Smooth muscle cell (in vitro differentiated cells): ENCODE measurements around the gene HOXA13. TPM values are rescaled to one million over a fixed set of nuclear protein-coding genes. Genes with fewer than 3 reads are reported as not detected.

ENCODE experiments used
- DNase-seq: peaks from one replicate; lab custom pipeline; 2025; ENCODE audit not compliant: unreplicated experiment; lab: John Stamatoyannopoulos, UW
- H2AFZ ChIP-seq: fragments of 200-600 bp; sonication (generic); 2 replicates; pipeline ENCODE4 v1.6.0; 2016; ENCODE audit warnings: antibody characterized with exemption, low read depth, mild to moderate bottlenecking
- H3F3A ChIP-seq: fragments of 200-600 bp; sonication (generic); 2 replicates; pipeline ENCODE4 v1.6.0; 2017; ENCODE audit warnings: antibody characterized with exemption, low read depth
- H3K27ac ChIP-seq: fragments of 200-600 bp; sonication (generic); 2 replicates; pipeline ENCODE4 v1.5.1; 2016; ENCODE audit warnings: low read depth, mild to moderate bottlenecking
- H3K27me3 ChIP-seq: fragments of 200-600 bp; sonication (generic); 2 replicates; pipeline ENCODE4 v1.6.1; 2016; ENCODE audit warnings: low read depth, mild to moderate bottlenecking
- H3K36me3 ChIP-seq: fragments of 200-600 bp; sonication (generic); 2 replicates; pipeline ENCODE4 v1.5.1; 2016; ENCODE audit warnings: low read depth
- H3K4me1 ChIP-seq: fragments of 200-600 bp; sonication (generic); 2 replicates; pipeline ENCODE4 v1.5.1; 2016; ENCODE audit warnings: low read depth
- H3K4me2 ChIP-seq: fragments of 200-600 bp; sonication (generic); 2 replicates; pipeline ENCODE4 v1.6.0; 2016; ENCODE audit warnings: mild to moderate bottlenecking
- H3K4me3 ChIP-seq: fragments of 200-600 bp; sonication (generic); 2 replicates; pipeline ENCODE4 v1.5.1; 2016; ENCODE audit warnings: mild to moderate bottlenecking
- H3K79me2 ChIP-seq: fragments of 200-600 bp; sonication (generic); 2 replicates; pipeline ENCODE4 v1.6.0; 2016; ENCODE audit warnings: low read depth, mild to moderate bottlenecking
- H3K9ac ChIP-seq: fragments of 200-600 bp; sonication (generic); 2 replicates; pipeline ENCODE4 v1.6.0; 2016; ENCODE audit warnings: low read depth
- H3K9me3 ChIP-seq: fragments of 200-600 bp; sonication (generic); replicated peaks from 2 replicates; pipeline ENCODE4 v1.5.1; 2016; ENCODE audit warnings: low read depth
- H4K20me1 ChIP-seq: fragments of 200-600 bp; sonication (generic); 2 replicates; pipeline ENCODE4 v1.6.0; 2016; ENCODE audit warnings: low read depth
- WGBS: methylation state at CpG from one replicate; pipeline ENCODE4 v1.1.7; 2016; ENCODE audit warnings: low lambda C conversion rate; 5-methylcytosine and 5-hydroxymethylcytosine counted together
- polyA plus RNA-seq: library from polyadenylated mRNA; unstranded; fragments of >200 nt; fragmentation: Nextera tagmentation; extraction: Ambion mirVana; gene quantifications from 2 replicates; pipeline ENCODE4 v1.2.1, GENCODE V29; 2016
- total RNA-seq: library from RNA; depleted of rRNA; stranded (reverse); fragments of >200 nt; gene quantifications from 2 replicates; pipeline ENCODE4 v1.2.3, GENCODE V29; 2014
- TF ChIP-seq, protein P1 (sequence below): fragments of 200-600 bp; sonication (generic); IDR thresholded peaks from 2 replicates; pipeline ENCODE4 v1.5.1; 2017; ENCODE audit warnings: borderline replicate concordance, mild to moderate bottlenecking, antibody characterized with exemption; ENCODE audit not compliant: insufficient read depth, poor library complexity, severe bottlenecking

The HOXA13 gene
- total and polyA plus RNA-seq, 2 experiments from 2014 or later, result 10.0 to 14.2 TPM

DNA sequence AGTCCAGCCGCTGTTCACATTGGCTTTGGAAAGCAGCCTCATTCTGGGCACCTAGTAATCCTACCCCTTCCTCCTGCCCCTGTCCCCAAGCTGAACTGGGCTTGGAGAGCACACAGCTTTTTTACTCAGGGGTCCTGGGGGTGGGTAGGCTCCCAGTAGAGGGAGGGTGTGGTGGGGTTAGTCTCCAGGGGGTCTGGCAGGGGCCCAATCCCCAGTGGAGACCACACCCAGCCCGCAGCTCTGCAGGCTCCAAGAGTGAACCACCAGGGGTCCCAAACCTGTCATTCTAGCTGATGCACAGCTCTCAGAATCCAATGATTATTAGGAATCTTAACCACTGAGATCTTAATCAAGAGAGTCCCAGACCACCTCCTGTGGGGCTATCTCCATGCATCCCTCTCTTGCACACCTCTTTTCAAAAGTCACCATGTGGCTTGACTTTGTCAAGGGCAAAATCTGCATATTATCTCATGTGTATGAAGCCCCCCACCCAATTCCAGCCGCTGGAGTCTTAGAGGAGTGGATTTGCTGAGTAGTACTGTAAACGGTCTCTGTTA is 17.5 kb downstream of the HOXA13 start:
- Histone ChIP-seq H3F3A (peaks cover 5% of the 10 kb centered on the region), H3K4me2 (peak overlapping the region; percentile 89), H3K27me3 (no peaks in the 10 kb centered on the region), H3K4me3 (peak overlapping the region; percentile 60), H3K9ac (no peak overlapping the region), H2AFZ (no peak overlapping the region), H3K27ac (peak overlapping the region; percentile 95), H3K4me1 (peaks cover 12% of the 10 kb centered on the region), H4K20me1 (peaks cover 11% of the 10 kb centered on the region), H3K36me3 (no peaks in the 10 kb centered on the region), H3K9me3 (no peaks in the 10 kb centered on the region), H3K79me2 (peaks cover 80% of the 10 kb centered on the region)
- TF ChIP-seq, protein P1, sequence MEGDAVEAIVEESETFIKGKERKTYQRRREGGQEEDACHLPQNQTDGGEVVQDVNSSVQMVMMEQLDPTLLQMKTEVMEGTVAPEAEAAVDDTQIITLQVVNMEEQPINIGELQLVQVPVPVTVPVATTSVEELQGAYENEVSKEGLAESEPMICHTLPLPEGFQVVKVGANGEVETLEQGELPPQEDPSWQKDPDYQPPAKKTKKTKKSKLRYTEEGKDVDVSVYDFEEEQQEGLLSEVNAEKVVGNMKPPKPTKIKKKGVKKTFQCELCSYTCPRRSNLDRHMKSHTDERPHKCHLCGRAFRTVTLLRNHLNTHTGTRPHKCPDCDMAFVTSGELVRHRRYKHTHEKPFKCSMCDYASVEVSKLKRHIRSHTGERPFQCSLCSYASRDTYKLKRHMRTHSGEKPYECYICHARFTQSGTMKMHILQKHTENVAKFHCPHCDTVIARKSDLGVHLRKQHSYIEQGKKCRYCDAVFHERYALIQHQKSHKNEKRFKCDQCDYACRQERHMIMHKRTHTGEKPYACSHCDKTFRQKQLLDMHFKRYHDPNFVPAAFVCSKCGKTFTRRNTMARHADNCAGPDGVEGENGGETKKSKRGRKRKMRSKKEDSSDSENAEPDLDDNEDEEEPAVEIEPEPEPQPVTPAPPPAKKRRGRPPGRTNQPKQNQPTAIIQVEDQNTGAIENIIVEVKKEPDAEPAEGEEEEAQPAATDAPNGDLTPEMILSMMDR, result no peak
- 31% methylated on average over 4 of the region's 4 CpGs for WGBS
- DNase-seq, result no peak

DNA sequence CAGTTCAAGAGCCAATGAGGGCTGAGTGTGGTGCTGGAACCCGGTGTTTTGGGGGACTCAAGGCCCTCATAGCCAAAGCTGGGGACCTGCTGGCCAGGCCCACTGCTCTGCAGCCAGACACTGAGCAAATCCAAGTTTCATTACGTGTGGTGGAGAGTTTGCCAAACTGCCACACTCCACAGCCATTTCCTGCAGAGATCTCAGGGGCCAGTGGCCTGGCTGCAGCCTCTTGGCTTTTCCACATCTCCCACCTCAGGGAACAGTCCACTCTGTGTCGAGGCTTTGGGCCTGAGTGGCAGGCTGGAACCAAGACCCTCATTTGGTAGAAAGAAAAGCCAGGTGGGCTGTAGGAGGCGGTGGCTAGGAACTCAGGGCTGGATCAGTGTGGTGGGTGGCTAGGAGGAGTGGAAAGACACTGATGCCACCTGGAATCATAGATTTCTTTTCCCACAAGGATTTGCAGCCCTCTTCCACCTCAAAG is 18.1 kb downstream of the HOXA13 start:
- Histone ChIP-seq H3K36me3 (no peaks in the 10 kb centered on the region), H3K27ac (peak overlapping the region; percentile 95), H3K4me1 (peaks cover 8% of the 10 kb centered on the region), H3K4me3 (peak overlapping the region; percentile 60), H3K4me2 (peak overlapping the region; percentile 89), H3K79me2 (peaks cover 80% of the 10 kb centered on the region), H4K20me1 (peaks cover 11% of the 10 kb centered on the region), H2AFZ (no peak overlapping the region), H3F3A (no peaks in the 10 kb centered on the region), H3K27me3 (no peaks in the 10 kb centered on the region), H3K9me3 (no peaks in the 10 kb centered on the region), H3K9ac (no peak overlapping the region)
- WGBS, result 49% methylated on average over 4 of the region's 4 CpGs
- TF ChIP-seq, protein P1, result no peak
- no peak for DNase-seq

DNA sequence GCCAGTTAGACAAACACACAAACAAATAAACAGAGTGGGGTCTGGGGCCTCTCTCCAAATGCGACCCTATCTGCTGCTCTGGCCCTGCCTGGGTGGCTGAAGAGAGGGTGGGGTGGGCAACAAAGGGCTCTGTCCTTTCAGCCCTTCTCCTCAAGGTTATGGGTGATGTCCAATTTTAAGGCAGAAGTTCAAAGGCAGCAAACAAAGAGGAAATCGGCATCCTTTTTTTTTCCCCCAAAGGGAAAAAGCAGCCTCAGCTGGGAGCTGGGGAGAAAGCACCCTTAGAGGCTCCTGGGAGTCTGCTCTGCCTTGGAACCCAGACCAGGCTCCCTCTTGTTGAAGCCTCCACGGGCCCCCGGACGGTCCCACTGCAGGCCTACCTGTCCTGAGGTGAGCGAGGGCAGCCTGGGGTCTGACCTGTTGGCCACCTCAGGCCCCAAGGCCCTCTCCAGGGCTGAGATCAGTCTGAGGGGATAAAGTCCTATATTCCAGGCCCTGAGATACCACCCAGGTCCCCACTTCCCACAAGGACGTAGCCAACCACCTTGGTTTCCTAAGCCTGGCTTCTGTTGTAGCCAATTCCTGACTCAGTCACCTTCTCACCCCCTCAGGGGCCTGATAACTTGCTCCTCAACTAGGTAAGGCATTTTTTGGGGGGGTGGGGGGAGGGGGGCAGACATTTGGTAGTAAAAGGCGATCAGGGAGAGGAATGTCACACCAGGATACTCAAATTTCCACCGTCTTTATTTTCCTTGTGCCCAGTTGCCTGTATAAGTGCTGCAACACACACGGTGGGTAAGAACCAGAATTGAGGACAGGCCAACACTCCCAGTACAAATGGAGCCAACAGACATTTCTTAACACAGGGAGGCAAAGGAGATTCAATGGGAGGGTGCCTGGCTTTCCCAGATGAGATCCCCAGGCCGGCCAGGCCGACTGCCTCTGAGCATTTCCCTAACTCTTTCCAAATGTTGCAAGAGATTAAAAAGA is 19.2 kb downstream of the HOXA13 start:
- H4K20me1 ChIP-seq, result peaks cover 19% of the 10 kb centered on the region
- peak overlapping the region; percentile 89 for H3K4me2 ChIP-seq
- peak overlapping the region; percentile 95 for H3K27ac ChIP-seq
- H3K9ac ChIP-seq, result peak overlapping the region; percentile 75
- DNase-seq, result no peak
- TF ChIP-seq, protein P1, result no peak
- peak overlapping the region; percentile 67 for H3K4me3 ChIP-seq
- H3K4me1 ChIP-seq, result peaks cover 7% of the 10 kb centered on the region
- H2AFZ ChIP-seq, result peak overlapping the region; percentile 74
- H3K27me3 ChIP-seq, result no peaks in the 10 kb centered on the region
- H3K79me2 ChIP-seq, result peaks cover 80% of the 10 kb centered on the region
- H3K36me3 ChIP-seq, result no peaks in the 10 kb centered on the region
- H3K9me3 ChIP-seq, result no peaks in the 10 kb centered on the region
- no peaks in the 10 kb centered on the region for H3F3A ChIP-seq
- 41% methylated on average over 12 of the region's 12 CpGs for WGBS
